DND-41 (cell line): Measurements from ENCODE around the gene MAP4K3.

Experiments used
- ATAC-seq: fragments of 200-7000 bp; cut with Tn5 transposase; 3 replicates; pipeline ENCODE4 v1.9.1; 2021; ENCODE audit warnings: low read depth; ENCODE audit not compliant: insufficient read depth
- DNase-seq: peaks from one replicate; pipeline ENCODE4 v3.0.0-alpha.2; 2020
- H2AFZ ChIP-seq: 2 replicates; pipeline ENCODE4 v1.6.0; 2012; ENCODE audit warnings: low read depth, low read length
- H3K27ac ChIP-seq: 2 replicates; pipeline ENCODE4 v1.5.1; 2012; ENCODE audit warnings: low read length, inconsistent platforms
- H3K27me3 ChIP-seq: fragments of 200-600 bp; sonication (generic); 2 replicates; pipeline ENCODE4 v1.6.0; 2012; ENCODE audit warnings: low read length, mild to moderate bottlenecking, inconsistent platforms; ENCODE audit not compliant: insufficient read depth, poor library complexity
- H3K36me3 ChIP-seq: 2 replicates; pipeline ENCODE4 v1.5.1; 2012; ENCODE audit warnings: low read length, inconsistent platforms; ENCODE audit not compliant: insufficient read depth
- H3K4me1 ChIP-seq: 2 replicates; pipeline ENCODE4 v1.5.1; 2012; ENCODE audit warnings: mild to moderate bottlenecking, low read length; ENCODE audit not compliant: insufficient read depth
- H3K4me2 ChIP-seq: 2 replicates; pipeline ENCODE4 v1.6.0; 2012; ENCODE audit warnings: mild to moderate bottlenecking, moderate library complexity, low read length, inconsistent platforms; ENCODE audit not compliant: insufficient read depth
- H3K4me3 ChIP-seq, 2 experiments: fragments of 200-600 bp in 1 of 2; shearing (Covaris generic) in 1 of 2; 2 replicates each; pipeline ENCODE4 v1.5.1; 2012 to 2016; ENCODE audit warnings: inconsistent platforms in 2 of 2, low read length in 2 of 2, mild to moderate bottlenecking in 2 of 2, low read depth in 1 of 2, moderate library complexity in 1 of 2
- H3K79me2 ChIP-seq: 2 replicates; pipeline ENCODE4 v1.6.0; 2012; ENCODE audit warnings: low read length, inconsistent platforms; ENCODE audit not compliant: insufficient read depth
- H3K9ac ChIP-seq: 2 replicates; pipeline ENCODE4 v1.6.0; 2012; ENCODE audit warnings: low read depth, mild to moderate bottlenecking, inconsistent platforms, low read length, moderate library complexity
- H3K9me3 ChIP-seq: 2 replicates; pipeline ENCODE4 v1.5.1; 2012; ENCODE audit warnings: low read length, moderate library complexity, mild to moderate bottlenecking, inconsistent platforms; ENCODE audit not compliant: insufficient read depth, severe bottlenecking
- H4K20me1 ChIP-seq: 2 replicates; pipeline ENCODE4 v1.6.0; 2012; ENCODE audit warnings: low read length; ENCODE audit not compliant: insufficient read depth
- EZH2 ChIP-seq: IDR thresholded peaks from 3 replicates; pipeline ENCODE4 v1.6.1; 2012; ENCODE audit warnings: borderline replicate concordance, low read depth, mild to moderate bottlenecking, moderate library complexity, low read length, inconsistent platforms; ENCODE audit not compliant: severe bottlenecking
- TF ChIP-seq, protein P1 (sequence below): IDR thresholded peaks from 2 replicates; pipeline ENCODE4 v1.5.1; 2012; ENCODE audit warnings: borderline replicate concordance, low read length, moderate library complexity, mild to moderate bottlenecking; ENCODE audit not compliant: poor library complexity, severe bottlenecking; ENCODE audit errors: extremely low read depth

Gene MAP4K3

DNA sequence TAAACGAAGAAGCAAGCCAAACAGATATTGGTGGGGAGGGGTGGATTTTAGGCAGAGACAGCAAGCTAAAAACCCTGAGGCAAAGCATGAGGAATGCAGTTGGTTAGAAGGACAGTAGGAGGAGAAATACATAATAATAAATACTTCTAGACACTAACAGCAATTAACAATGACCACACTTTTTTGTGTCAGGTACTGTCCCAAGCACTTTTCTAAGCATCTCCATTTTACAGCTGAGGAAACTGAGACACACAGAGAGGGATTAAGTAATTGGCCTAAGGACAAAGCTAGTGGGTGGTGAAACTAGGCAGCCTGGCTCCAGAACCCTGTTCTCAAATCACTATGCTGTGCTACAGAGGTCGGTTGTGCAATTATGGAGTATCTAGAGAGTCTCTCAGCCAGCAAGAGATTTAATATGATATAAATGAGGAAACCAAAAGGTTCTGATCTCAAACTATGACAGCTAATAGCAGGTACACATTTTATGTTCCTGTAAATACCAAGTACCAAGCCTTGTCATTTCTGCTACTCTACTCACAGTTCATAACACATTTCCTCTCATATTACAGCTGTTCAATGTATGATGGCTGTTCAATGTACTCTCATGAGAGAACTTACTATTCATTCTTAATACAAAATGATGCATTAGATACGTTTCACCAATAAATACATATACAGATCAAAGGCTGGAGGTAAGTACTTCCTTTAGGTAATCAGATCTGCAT, 5.3 kb downstream of the MAP4K3 start:
- H4K20me1 ChIP-seq: peaks cover 23% of the 10 kb centered on the region; the same call in 1 of the 2 replicates
- peaks cover 98% of the 10 kb centered on the region for H3K79me2 ChIP-seq
- H3K27me3 ChIP-seq: no peaks in the 10 kb centered on the region
- ATAC-seq (no peak), DNase-seq (no peak)
- peaks cover 43% of the 10 kb centered on the region for H3K4me1 ChIP-seq
- H3K4me2 ChIP-seq: peak overlapping the region; percentile 94; the same call in 1 of the 2 replicates
- H3K9ac ChIP-seq: no peak overlapping the region
- H3K36me3 ChIP-seq: peaks cover 4% of the 10 kb centered on the region; the same call in 1 of the 2 replicates
- H2AFZ ChIP-seq: no peak overlapping the region
- TF ChIP-seq, protein P1, sequence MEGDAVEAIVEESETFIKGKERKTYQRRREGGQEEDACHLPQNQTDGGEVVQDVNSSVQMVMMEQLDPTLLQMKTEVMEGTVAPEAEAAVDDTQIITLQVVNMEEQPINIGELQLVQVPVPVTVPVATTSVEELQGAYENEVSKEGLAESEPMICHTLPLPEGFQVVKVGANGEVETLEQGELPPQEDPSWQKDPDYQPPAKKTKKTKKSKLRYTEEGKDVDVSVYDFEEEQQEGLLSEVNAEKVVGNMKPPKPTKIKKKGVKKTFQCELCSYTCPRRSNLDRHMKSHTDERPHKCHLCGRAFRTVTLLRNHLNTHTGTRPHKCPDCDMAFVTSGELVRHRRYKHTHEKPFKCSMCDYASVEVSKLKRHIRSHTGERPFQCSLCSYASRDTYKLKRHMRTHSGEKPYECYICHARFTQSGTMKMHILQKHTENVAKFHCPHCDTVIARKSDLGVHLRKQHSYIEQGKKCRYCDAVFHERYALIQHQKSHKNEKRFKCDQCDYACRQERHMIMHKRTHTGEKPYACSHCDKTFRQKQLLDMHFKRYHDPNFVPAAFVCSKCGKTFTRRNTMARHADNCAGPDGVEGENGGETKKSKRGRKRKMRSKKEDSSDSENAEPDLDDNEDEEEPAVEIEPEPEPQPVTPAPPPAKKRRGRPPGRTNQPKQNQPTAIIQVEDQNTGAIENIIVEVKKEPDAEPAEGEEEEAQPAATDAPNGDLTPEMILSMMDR: no peak
- TF ChIP-seq EZH2: no peak
- no peaks in the 10 kb centered on the region for H3K9me3 ChIP-seq
- H3K27ac ChIP-seq: no peak overlapping the region
- no peak overlapping the region for H3K4me3 ChIP-seq

DNA sequence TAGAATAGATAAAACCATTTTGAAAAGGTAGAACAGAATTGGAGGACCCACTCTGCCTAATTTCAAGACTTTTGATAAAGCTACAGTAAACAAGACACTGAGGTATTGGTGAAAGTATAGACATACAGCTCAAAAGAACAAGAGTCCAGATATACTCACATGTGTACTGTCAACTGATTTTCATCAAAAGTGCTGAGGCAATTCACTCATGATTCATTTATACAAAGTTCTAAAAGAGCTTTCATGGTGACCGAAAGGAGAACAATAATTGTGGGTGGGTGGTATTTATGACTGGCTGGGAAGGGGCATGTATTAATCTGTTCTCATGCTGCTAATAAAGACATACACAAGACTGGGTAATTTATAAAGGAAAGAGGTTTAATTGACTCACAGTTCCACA, 7.3 kb downstream of the MAP4K3 start:
- H3K4me3 ChIP-seq: no peak overlapping the region
- H3K36me3 ChIP-seq: no peaks in the 10 kb centered on the region
- no peaks in the 10 kb centered on the region for H3K9me3 ChIP-seq
- no peak for DNase-seq
- H3K79me2 ChIP-seq: peaks cover 97% of the 10 kb centered on the region
- H3K4me1 ChIP-seq: peaks cover 46% of the 10 kb centered on the region
- peaks cover 22% of the 10 kb centered on the region; the same call in 1 of the 2 replicates for H4K20me1 ChIP-seq
- H3K9ac ChIP-seq: no peak overlapping the region
- H3K27ac ChIP-seq: no peak overlapping the region
- H3K27me3 ChIP-seq: no peaks in the 10 kb centered on the region
- no peak for TF ChIP-seq EZH2
- TF ChIP-seq, protein P1: no peak
- no peak for ATAC-seq
- no peak overlapping the region for H3K4me2 ChIP-seq
- H2AFZ ChIP-seq: no peak overlapping the region

DNA sequence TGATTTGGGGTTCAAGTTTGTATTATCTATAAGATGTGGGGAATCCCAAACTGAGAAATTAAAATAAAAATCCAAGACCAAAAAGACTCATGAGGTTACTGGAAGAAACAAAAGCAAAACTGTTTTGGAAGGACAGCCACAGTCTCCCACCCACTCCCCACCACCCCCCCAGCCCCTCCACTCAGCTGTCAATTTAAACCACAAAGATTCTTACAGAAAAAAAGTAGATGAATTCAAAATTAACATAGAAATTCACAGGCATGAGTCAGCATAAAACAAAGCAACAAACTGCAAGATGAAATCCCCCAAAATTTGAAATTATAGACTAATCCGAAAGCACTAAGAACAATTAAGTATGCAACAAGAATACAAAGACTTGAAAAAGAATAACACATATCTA, 12.1 kb downstream of the MAP4K3 start:
- Histone ChIP-seq H3K27me3 (no peaks in the 10 kb centered on the region), H3K36me3 (no peaks in the 10 kb centered on the region), H3K9ac (peak overlapping the region; percentile 14; the same call in 1 of the 2 replicates), H3K4me2 (peak overlapping the region; percentile 39), H2AFZ (no peak overlapping the region), H3K4me1 (peaks cover 41% of the 10 kb centered on the region), H4K20me1 (peaks cover 35% of the 10 kb centered on the region), H3K27ac (peak overlapping the region; percentile 43; the same call in 1 of the 2 replicates), H3K4me3 (no peak overlapping the region), H3K9me3 (no peaks in the 10 kb centered on the region), H3K79me2 (peaks cover 96% of the 10 kb centered on the region)
- TF ChIP-seq, protein P1: no peak
- no peak for TF ChIP-seq EZH2
- DNase-seq: peak; percentile 61
- peak; percentile 82 for ATAC-seq
